Prostate gland (tissue), 2 donors: ENCODE data around the gene TEX264. TPM values are rescaled to one million over a fixed set of nuclear protein-coding genes. Genes with fewer than 3 reads are reported as not detected.

Experiments used
- DNase-seq: peaks from one replicate; pipeline ENCODE4 v3.0.0-alpha.2; 2019; ENCODE audit warnings: low spot score
- H3K27ac ChIP-seq, 2 donors: fragments of 200-600 bp; sonication (generic); 2 replicates each; pipeline ENCODE4 v1.5.1; 2017 to 2019
- H3K27me3 ChIP-seq: fragments of 200-600 bp; sonication (generic); replicated peaks from 2 replicates; pipeline ENCODE4 v1.5.1; 2019; ENCODE audit not compliant: insufficient read depth
- H3K36me3 ChIP-seq, 2 donors: fragments of 200-600 bp; sonication (generic); 1 replicate in 1 of 2; 2 replicates in 1 of 2; pipeline versions ENCODE4 v1.5.1 to v1.8.1; 2017 to 2019
- H3K4me1 ChIP-seq: fragments of 200-600 bp; sonication (generic); replicated peaks from 2 replicates; pipeline ENCODE4 v1.5.1; 2019
- H3K4me3 ChIP-seq, 2 donors: fragments of 200-600 bp; sonication (generic); 2 replicates each; pipeline ENCODE4 v1.5.1; 2017 to 2019
- H3K9me3 ChIP-seq: fragments of 200-600 bp; sonication (generic); 2 replicates; pipeline ENCODE4 v1.5.1; 2017
- CTCF ChIP-seq, 4 experiments: fragments of 200-600 bp in 2 of 4; fragments of 450-650 bp in 2 of 4; sonication (generic) in 2 of 4; IDR thresholded peaks; 1 replicate in 3 of 4; 2 replicates in 1 of 4; pipeline ENCODE4 v1.5.1; 2016 to 2019; ENCODE audit warnings: antibody characterized with exemption in 4 of 4, mild to moderate bottlenecking in 2 of 4, moderate library complexity in 2 of 4
- POLR2A ChIP-seq: fragments of 450-650 bp; IDR thresholded peaks from one replicate; pipeline ENCODE4 v1.6.1; 2016; ENCODE audit warnings: antibody characterized with exemption, mild to moderate bottlenecking
- POLR2AphosphoS5 ChIP-seq: sonication (generic); formaldehyde crosslinking; IDR thresholded peaks from one replicate; pipeline ENCODE4 v1.6.1; 2017; ENCODE audit warnings: antibody characterized with exemption
- WGBS: methylation state at CpG from one replicate; pipeline ENCODE4 v1.1.5; 2018; 5-methylcytosine and 5-hydroxymethylcytosine counted together
- intact Hi-C: fragments of 100-400 bp; cut with DNase I; formaldehyde crosslinking; loops from one replicate; pipeline ENCODE4 v1.14.2; 2022
- total RNA-seq, 2 donors: library from RNA; depleted of rRNA; stranded (reverse); fragments of >200 nt; gene quantifications; one replicate each; pipeline ENCODE4 v1.1.0, GENCODE V29; 2016

Gene TEX264
- total RNA-seq, 2 donors from 2014 or later: 157 to 214 TPM

GRCh38 chr3:51679318-51679717, 8.3 kb downstream of the TEX264 start:
- intact Hi-C loops: loop anchor here (10.0 kb wide), 1 partner anchor 1065 kb away; the partner anchor contains the start of genes CISH and MAPKAPK3
- 95% methylated on average over 4 of the region's 4 CpGs for WGBS
- H3K4me1 ChIP-seq: peaks cover 5% of the 10 kb centered on the region

GRCh38 chr3:51679777-51680176, 8.7 kb downstream of the TEX264 start:
- DNase-seq: no peak
- Histone ChIP-seq H3K4me1 (peaks cover 5% of the 10 kb centered on the region), H3K9me3 (no peaks in the 10 kb centered on the region), H3K27me3 (no peaks in the 10 kb centered on the region), H3K36me3 (peaks cover 0 to 5% of the 10 kb centered on the region in 2 donors), H3K27ac (no peak overlapping the region), H3K4me3 (no peak overlapping the region)
- TF ChIP-seq POLR2A: no peak
- no peak for TF ChIP-seq POLR2AphosphoS5
- no peak for TF ChIP-seq CTCF (IDR thresholded peaks at IDR 0.05)
- intact Hi-C loops: loop anchor here (10.0 kb wide), 1 partner anchor 1065 kb away; the partner anchor contains the start of genes CISH and MAPKAPK3
- 84% methylated on average over 7 of the region's 7 CpGs for WGBS

More at GRCh38 chr3:51679318-51679717, 8.3 kb downstream of the TEX264 start:
- TF ChIP-seq POLR2A: no peak
- no peak for TF ChIP-seq CTCF (IDR thresholded peaks at IDR 0.05)
- no peak for TF ChIP-seq POLR2AphosphoS5
- no peaks in the 10 kb centered on the region for H3K27me3 ChIP-seq
- H3K9me3 ChIP-seq: no peaks in the 10 kb centered on the region
- no peak overlapping the region for H3K27ac ChIP-seq
- H3K36me3 ChIP-seq: peaks cover 0 to under 1% of the 10 kb centered on the region in 2 donors
- DNase-seq: no peak
- H3K4me3 ChIP-seq: no peak overlapping the region

GRCh38 chr3:51680196-51680595, 9.1 kb downstream of the TEX264 start:
- no peak overlapping the region for H3K27ac ChIP-seq
- intact Hi-C loops: no loop called here
- H3K4me1 ChIP-seq: peaks cover 5% of the 10 kb centered on the region

GRCh38 chr3:51680663-51681230, 9.7 kb downstream of the TEX264 start:
- no peak for DNase-seq
- Histone ChIP-seq H3K27ac (no peak overlapping the region), H3K27me3 (no peaks in the 10 kb centered on the region), H3K4me1 (peaks cover 5% of the 10 kb centered on the region), H3K4me3 (no peak overlapping the region), H3K9me3 (no peaks in the 10 kb centered on the region), H3K36me3 (peaks cover 0 to 6% of the 10 kb centered on the region in 2 donors)
- 83% methylated on average over 2 of the region's 2 CpGs for WGBS
- no peak for TF ChIP-seq CTCF (IDR thresholded peaks at IDR 0.05)
- no peak for TF ChIP-seq POLR2AphosphoS5
- TF ChIP-seq POLR2A: no peak
- intact Hi-C loops: no loop called here

More at GRCh38 chr3:51680196-51680595, 9.1 kb downstream of the TEX264 start:
- Histone ChIP-seq H3K27me3 (no peaks in the 10 kb centered on the region), H3K9me3 (no peaks in the 10 kb centered on the region), H3K36me3 (peaks cover 0 to 6% of the 10 kb centered on the region in 2 donors), H3K4me3 (no peak overlapping the region)
- 92% methylated on average over 5 of the region's 6 CpGs for WGBS
- no peak for DNase-seq
- no peak for TF ChIP-seq POLR2A
- no peak for TF ChIP-seq CTCF (IDR thresholded peaks at IDR 0.05)
- TF ChIP-seq POLR2AphosphoS5: no peak

GRCh38 chr3:51681453-51681852, 10.4 kb downstream of the TEX264 start:
- Histone ChIP-seq H3K9me3 (no peaks in the 10 kb centered on the region), H3K4me1 (peaks cover 5% of the 10 kb centered on the region), H3K4me3 (no peak overlapping the region), H3K36me3 (peaks cover 0 to 6% of the 10 kb centered on the region in 2 donors), H3K27me3 (no peaks in the 10 kb centered on the region), H3K27ac (peak overlapping the region in 1 of 2 donors; percentile 7)
- no peak for DNase-seq
- 68% methylated on average over 3 of the region's 3 CpGs for WGBS
- TF ChIP-seq POLR2AphosphoS5 (no peak), CTCF (IDR thresholded peaks at IDR 0.05) (no peak), POLR2A (no peak)
- intact Hi-C loops: no loop called here
